ENCODE results near the gene BCL3. TPM values are rescaled to one million over a fixed set of nuclear protein-coding genes. Genes with fewer than 3 reads are reported as not detected.

Gene BCL3
- total and polyA plus RNA-seq, 2 of the 4 experiments (the other 2 are of a cell fraction), result 1.6 to 26.0 TPM

- no peak overlapping the region for H3K14ac ChIP-seq (replicated peaks; ENCODE audit: low read depth, low read length)
- no peak overlapping the region for H3K18ac ChIP-seq (ENCODE audit: low read depth, low read length)
- no peaks in the 10 kb centered on the region for H3K36me3 ChIP-seq (ENCODE audit: control insufficient read depth, insufficient read depth, low read length)
- H4K20me1 ChIP-seq (ENCODE audit: insufficient read depth, low read length), result no peaks in the 10 kb centered on the region
- ChIA-PET POLR2A (ENCODE audit: unreplicated experiment) (interaction anchor here (1.4 kb wide), 1 partner anchor 31 kb away, joined by 3 read pairs; no protein-coding TSS in a partner anchor), CTCF (interaction anchor here (0.6 to 3.8 kb wide), 20 partner anchors 12 to 152 kb away, joined by 3 to 71 read pairs (median 4); partner anchors contain the start of gene NECTIN2)
- H3K79me1 ChIP-seq (ENCODE audit: low read depth in 1 of 2, low read length in 2 of 2), result no peaks in the 10 kb centered on the region
- peak overlapping the region in 1 of 2 experiments; percentile 74; a peak in 1 of 4 replicates for H4K8ac ChIP-seq (ENCODE audit: low read depth in 2 of 2, low read length in 2 of 2)
- no TSS peak for BruUV-seq (replicated peaks)
- peak overlapping the region; percentile 64 for H3K4ac ChIP-seq (ENCODE audit: low read depth, low read length)
- H3K27me3 ChIP-seq (ENCODE audit: control insufficient read depth, insufficient read depth, low read length), result no peaks in the 10 kb centered on the region
- peak overlapping the region; percentile 77 for H2AFZ ChIP-seq (replicated peaks; ENCODE audit: low read length, poor library complexity)
- H4K91ac ChIP-seq (ENCODE audit: insufficient read depth, low read depth, low read length), result peak overlapping the region; percentile 60; the same call in 1 of the 2 replicates
- 96% methylated on average over 5 of the region's 10 CpGs; no CpG with 5 or more reads in 1 of the 2 experiments for WGBS, 2 experiments (ENCODE audit: extremely low coverage in 2 of 2, insufficient read length in 1 of 2)
- peak overlapping the region; percentile 84 for H2AK5ac ChIP-seq (ENCODE audit: low read depth, low read length)
- H3K27ac ChIP-seq (ENCODE audit: insufficient read depth, low read length), result no peak overlapping the region
- no peak overlapping the region for H3K4me2 ChIP-seq (ENCODE audit: low read depth, low read length)
- in situ Hi-C loops (cut with MboI; ENCODE audit: low sequenced_read_pairs), result loop anchor here (5.0 kb wide), 2 partner anchors 49 to 119 kb away; no protein-coding TSS in a partner anchor
- H2BK20ac ChIP-seq (ENCODE audit: low read depth, low read length), result peak overlapping the region; percentile 89
- peak overlapping the region; percentile 73 for H2AK9ac ChIP-seq (replicated peaks; ENCODE audit: low read depth, low read length, poor library complexity)
- no peak overlapping the region for H3K9ac ChIP-seq (ENCODE audit: low read depth, low read length)
- peaks cover 10% of the 10 kb centered on the region for H3K9me1 ChIP-seq (ENCODE audit: insufficient read depth, low read length)
- intact Hi-C loops (cut with micrococcal nuclease), result loop anchor here (5.0 kb wide), 1 partner anchor 34 kb away; no protein-coding TSS in a partner anchor
- peak overlapping the region; percentile 84; the same call in 2 of the 3 replicates for H2BK15ac ChIP-seq (ENCODE audit: low read depth, low read length)
- ATAC-seq (ENCODE audit: low read depth) (no peak; the same call in 1 of the 2 replicates), DNase-seq (no peak)
- no peak overlapping the region for H4K5ac ChIP-seq (ENCODE audit: low read depth, low read length)
- no peak overlapping the region for H3K56ac ChIP-seq (ENCODE audit: extremely low read depth, insufficient read depth, low read length)
- H3K4me3 ChIP-seq (ENCODE audit: insufficient read depth, low read depth, low read length), result no peak overlapping the region
- H2BK120ac ChIP-seq (ENCODE audit: low read depth, low read length), result peak overlapping the region; percentile 88
- H3K9me3 ChIP-seq (ENCODE audit: control insufficient read depth, insufficient read depth, low read length), result no peaks in the 10 kb centered on the region
- no peak overlapping the region for H2BK5ac ChIP-seq (ENCODE audit: low read depth, low read length, poor library complexity, severe bottlenecking)
- dilution Hi-C loops (cut with HindIII; ENCODE audit: low sequenced_read_pairs, unreplicated experiment), result no loop called here
- peaks cover 19% of the 10 kb centered on the region for H3K4me1 ChIP-seq (ENCODE audit: control insufficient read depth, insufficient read depth, low read length)
- no peak overlapping the region for H3K23ac ChIP-seq (ENCODE audit: low read depth, low read length)
- no peak for TF ChIP-seq RCOR1 (IDR thresholded peaks at IDR 0.05; ENCODE audit: insufficient replicate concordance, low read length)
- TF ChIP-seq MAFK (IDR thresholded peaks at IDR 0.05; ENCODE audit: low read depth, low read length), result no peak
- no peak for TF ChIP-seq SMC3 (IDR thresholded peaks at IDR 0.05; ENCODE audit: low read depth, low read length)
- TF ChIP-seq CHD1 (IDR thresholded peaks at IDR 0.05; ENCODE audit: low read depth, low read length), result no peak
- TF ChIP-seq BHLHE40 (IDR thresholded peaks at IDR 0.05; ENCODE audit: low read depth, low read length), result no peak
- no peak for TF ChIP-seq MXI1 (IDR thresholded peaks at IDR 0.05; ENCODE audit: borderline replicate concordance, low read depth, low read length)
- no peak for TF ChIP-seq CEBPB (IDR thresholded peaks at IDR 0.05; ENCODE audit: low read depth, low read length)
- TF ChIP-seq FOS (IDR thresholded peaks at IDR 0.05; ENCODE audit: low read depth, low read length), result no peak
- TF ChIP-seq POLR2A (IDR thresholded peaks at IDR 0.05; ENCODE audit: low read depth, low read length), result no peak
- TF ChIP-seq USF2 (IDR thresholded peaks at IDR 0.05; ENCODE audit: low read depth, low read length), result no peak
- TF ChIP-seq MAZ (IDR thresholded peaks at IDR 0.05; ENCODE audit: borderline replicate concordance, low read depth, low read length), result no peak
- no peak for TF ChIP-seq CTCF (conservative IDR thresholded peaks at IDR 0.05; ENCODE audit: low read depth, low read length)
- no peak for TF ChIP-seq ELK1 (IDR thresholded peaks at IDR 0.05; ENCODE audit: borderline replicate concordance, low read depth, low read length)
- TF ChIP-seq NFE2L2 (IDR thresholded peaks at IDR 0.05; ENCODE audit: low read depth, low read length), result no peak
These were observed 25.1 kb upstream of the BCL3 start for GRCh38 chr19:44723299-44723951.
